ENCODE data around the gene PTPRM. TPM values are rescaled to one million over a fixed set of nuclear protein-coding genes. Genes with fewer than 3 reads are reported as not detected.

The PTPRM gene
- total and polyA plus RNA-seq, 2 donors (not counting 3 experiments of a cell fraction or from before 2014, with no cell fraction given) = 37.4 to 43.7 TPM

DNA sequence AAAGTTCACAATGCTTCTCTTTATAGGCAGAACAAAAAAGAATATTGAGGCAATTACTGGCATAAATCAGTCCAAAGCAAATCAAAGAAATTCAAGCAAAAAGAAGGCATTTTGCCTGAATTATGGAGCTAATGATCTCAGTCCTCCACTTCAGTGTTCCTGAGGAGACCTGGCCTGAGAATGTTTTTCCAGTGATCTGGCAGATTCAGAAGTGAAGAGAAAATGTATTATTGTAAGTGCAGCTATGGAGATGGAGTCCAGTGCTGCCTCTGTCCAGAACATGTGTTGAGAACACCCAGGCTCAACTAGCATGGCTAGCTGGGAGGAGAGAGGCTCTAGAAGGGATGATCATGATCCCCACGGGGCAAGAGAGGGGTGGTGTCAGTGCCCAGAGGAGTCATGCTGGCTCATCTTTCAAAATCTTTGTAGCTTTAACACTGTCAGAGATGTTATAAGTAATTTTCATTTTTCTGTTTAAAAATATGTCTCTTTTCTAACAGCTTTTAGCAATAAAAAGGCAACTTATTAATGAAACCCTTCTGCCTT lies 675.1 kb downstream of the PTPRM start:
- H3K4me2 ChIP-seq (ENCODE audit: insufficient read depth, low read length) = no peak overlapping the region
- intact Hi-C loops (cut with micrococcal nuclease) (no loop called here), dilution Hi-C loops (cut with MboI; ENCODE audit: extremely low pct_ligation_motif_present, low sequenced_read_pairs) (no loop called here)
- CTCF ChIA-PET = interaction anchor here (1.3 to 2.5 kb wide), 2 partner anchors 10 to 14 kb away, joined by 4 to 9 read pairs; no protein-coding TSS in a partner anchor
- no peak for FAIRE-seq
- POLR2A ChIA-PET = no interaction called here
- no peak overlapping the region for H2AFZ ChIP-seq (ENCODE audit: low read depth, low read length)
- H3K79me2 ChIP-seq (ENCODE audit: control insufficient read depth, insufficient read depth, low read length) = no peaks in the 10 kb centered on the region
- H3K9me1 ChIP-seq (replicated peaks; ENCODE audit: control insufficient read depth, extremely low read depth, insufficient read depth, low read length) = no peaks in the 10 kb centered on the region
- H3K36me3 ChIP-seq (ENCODE audit: control insufficient read depth in 2 of 2, extremely low read depth in 1 of 2, insufficient read depth in 2 of 2, low read length in 2 of 2) = no peaks in the 10 kb centered on the region
- BruUV-seq (replicated peaks) = no TSS peak
- H3K9me3 ChIP-seq (replicated peaks; ENCODE audit: control insufficient read depth, insufficient read depth, low read length) = no peaks in the 10 kb centered on the region
- H3K27me3 ChIP-seq (ENCODE audit: control insufficient read depth in 2 of 2, insufficient read depth in 2 of 2, low read length in 2 of 2) = no peaks in the 10 kb centered on the region
- no peak overlapping the region for H3K9ac ChIP-seq (replicated peaks; ENCODE audit: extremely low read depth, insufficient read depth, low read length)
- no peak overlapping the region for H3K4me3 ChIP-seq (replicated peaks in 1 of 3; ENCODE audit: insufficient read depth in 1 of 3, low read depth in 1 of 3, low read length in 3 of 3)
- TF ChIP-seq GATA2 (IDR thresholded peaks at IDR 0.05; ENCODE audit: insufficient read depth, insufficient read length, low read depth, low read length) (no peak), POLR2AphosphoS5 (IDR thresholded peaks at IDR 0.05; ENCODE audit: insufficient read depth, low read depth, low read length) (no peak), POLR2A (IDR thresholded peaks at IDR 0.05; ENCODE audit: low read depth, low read length) (no peak), FOS (IDR thresholded peaks at IDR 0.05; ENCODE audit: borderline replicate concordance, insufficient read depth, low read length) (no peak)
- TF ChIP-seq, protein P1, sequence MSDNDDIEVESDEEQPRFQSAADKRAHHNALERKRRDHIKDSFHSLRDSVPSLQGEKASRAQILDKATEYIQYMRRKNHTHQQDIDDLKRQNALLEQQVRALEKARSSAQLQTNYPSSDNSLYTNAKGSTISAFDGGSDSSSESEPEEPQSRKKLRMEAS (IDR thresholded peaks at IDR 0.05; ENCODE audit: insufficient read depth, insufficient read length) = no peak
- TF ChIP-seq, protein P2, sequence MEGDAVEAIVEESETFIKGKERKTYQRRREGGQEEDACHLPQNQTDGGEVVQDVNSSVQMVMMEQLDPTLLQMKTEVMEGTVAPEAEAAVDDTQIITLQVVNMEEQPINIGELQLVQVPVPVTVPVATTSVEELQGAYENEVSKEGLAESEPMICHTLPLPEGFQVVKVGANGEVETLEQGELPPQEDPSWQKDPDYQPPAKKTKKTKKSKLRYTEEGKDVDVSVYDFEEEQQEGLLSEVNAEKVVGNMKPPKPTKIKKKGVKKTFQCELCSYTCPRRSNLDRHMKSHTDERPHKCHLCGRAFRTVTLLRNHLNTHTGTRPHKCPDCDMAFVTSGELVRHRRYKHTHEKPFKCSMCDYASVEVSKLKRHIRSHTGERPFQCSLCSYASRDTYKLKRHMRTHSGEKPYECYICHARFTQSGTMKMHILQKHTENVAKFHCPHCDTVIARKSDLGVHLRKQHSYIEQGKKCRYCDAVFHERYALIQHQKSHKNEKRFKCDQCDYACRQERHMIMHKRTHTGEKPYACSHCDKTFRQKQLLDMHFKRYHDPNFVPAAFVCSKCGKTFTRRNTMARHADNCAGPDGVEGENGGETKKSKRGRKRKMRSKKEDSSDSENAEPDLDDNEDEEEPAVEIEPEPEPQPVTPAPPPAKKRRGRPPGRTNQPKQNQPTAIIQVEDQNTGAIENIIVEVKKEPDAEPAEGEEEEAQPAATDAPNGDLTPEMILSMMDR (IDR thresholded peaks at IDR 0.05; ENCODE audit: extremely low read depth in 1 of 2, insufficient read depth in 1 of 2, low read depth in 1 of 2, low read length in 2 of 2) = no peak
- no peak overlapping the region for H3K27ac ChIP-seq (ENCODE audit: insufficient read depth, low read depth, low read length)
- no peaks in the 10 kb centered on the region for H4K20me1 ChIP-seq (replicated peaks; ENCODE audit: control insufficient read depth, extremely low read depth, insufficient read depth, low read length)
- no peak for DNase-seq (ENCODE audit: low read depth, low spot score)
- no peaks in the 10 kb centered on the region for H3K4me1 ChIP-seq (ENCODE audit: control insufficient read depth, extremely low read depth, insufficient read depth, low read length)

Measured in endothelial cell of umbilical vein (primary cell).